ENCODE measurements around the gene SRC. TPM values are rescaled to one million over a fixed set of nuclear protein-coding genes. Genes with fewer than 3 reads are reported as not detected.

The SRC gene
- total and polyA plus RNA-seq, 8 donors, result 37.4 to 93.0 (median 71.5) TPM

DNA sequence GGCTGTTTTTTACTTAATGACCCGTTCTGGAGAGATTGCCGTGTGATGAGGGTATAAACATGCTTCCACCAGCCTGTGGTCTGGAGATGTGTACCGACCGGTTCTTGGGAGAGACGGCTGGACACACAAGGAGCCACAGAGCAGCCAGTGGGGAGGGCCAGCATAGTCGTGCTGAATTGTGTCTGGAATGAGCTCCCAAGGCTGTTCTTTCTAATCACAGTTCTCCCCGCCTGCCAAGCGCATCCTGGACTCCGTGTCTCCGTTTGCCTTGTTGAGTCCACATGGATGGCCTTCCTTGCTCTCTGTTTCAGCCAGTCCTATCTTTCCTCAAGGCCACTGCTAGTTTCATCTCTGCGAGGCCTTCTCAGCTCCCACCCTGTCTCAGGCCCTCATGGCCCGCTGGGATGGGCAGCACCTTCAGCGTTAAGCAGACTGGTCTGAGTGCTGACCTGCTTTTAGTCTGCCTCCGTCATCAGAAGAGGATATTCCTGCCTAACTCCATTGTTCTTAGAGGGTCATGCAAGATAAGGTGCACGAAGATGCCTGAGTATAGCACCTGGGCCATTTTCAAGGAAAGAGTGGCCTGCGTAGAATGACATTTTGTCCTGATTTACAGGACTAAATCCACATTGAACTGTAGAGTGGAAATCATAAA, 35.9 kb upstream of the SRC start:
- DNase-seq (peak in 2 of 4 donors; percentile 28 to 52), ATAC-seq (peak; percentile 21)
- intact Hi-C loops (cut with DNase I), result no loop called here
- Histone ChIP-seq H3K27me3 (no peaks in the 10 kb centered on the region), H3K4me3 (no peak overlapping the region), H3K27ac (no peak overlapping the region), H3K36me3 (peaks cover 0 to 63% of the 10 kb centered on the region in 2 donors), H3K9me3 (no peaks in the 10 kb centered on the region), H3K4me1 (peaks cover 17 to 24% of the 10 kb centered on the region in 2 donors)
- TF ChIP-seq, protein P1, sequence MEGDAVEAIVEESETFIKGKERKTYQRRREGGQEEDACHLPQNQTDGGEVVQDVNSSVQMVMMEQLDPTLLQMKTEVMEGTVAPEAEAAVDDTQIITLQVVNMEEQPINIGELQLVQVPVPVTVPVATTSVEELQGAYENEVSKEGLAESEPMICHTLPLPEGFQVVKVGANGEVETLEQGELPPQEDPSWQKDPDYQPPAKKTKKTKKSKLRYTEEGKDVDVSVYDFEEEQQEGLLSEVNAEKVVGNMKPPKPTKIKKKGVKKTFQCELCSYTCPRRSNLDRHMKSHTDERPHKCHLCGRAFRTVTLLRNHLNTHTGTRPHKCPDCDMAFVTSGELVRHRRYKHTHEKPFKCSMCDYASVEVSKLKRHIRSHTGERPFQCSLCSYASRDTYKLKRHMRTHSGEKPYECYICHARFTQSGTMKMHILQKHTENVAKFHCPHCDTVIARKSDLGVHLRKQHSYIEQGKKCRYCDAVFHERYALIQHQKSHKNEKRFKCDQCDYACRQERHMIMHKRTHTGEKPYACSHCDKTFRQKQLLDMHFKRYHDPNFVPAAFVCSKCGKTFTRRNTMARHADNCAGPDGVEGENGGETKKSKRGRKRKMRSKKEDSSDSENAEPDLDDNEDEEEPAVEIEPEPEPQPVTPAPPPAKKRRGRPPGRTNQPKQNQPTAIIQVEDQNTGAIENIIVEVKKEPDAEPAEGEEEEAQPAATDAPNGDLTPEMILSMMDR (IDR thresholded peaks at IDR 0.05), result no peak

DNA sequence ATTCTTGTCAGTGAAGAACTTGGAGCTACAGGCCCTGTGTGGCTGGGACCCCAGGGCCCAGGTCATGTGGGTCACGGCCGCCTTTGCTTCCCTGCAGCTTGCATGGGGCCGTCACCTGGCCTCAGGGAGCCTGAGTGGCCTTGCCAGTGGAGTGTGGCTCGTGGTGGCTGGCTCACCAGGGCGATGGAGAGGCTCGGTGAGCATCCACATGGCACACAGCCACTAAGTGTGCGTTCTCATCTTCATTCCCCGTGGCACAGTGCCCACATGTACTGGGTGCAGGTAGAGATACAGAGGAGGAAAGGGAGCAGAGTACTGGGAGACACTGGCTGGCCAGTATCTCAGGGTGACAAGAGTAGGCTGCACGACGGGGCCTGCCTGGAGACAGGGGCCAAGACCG, 35.0 kb upstream of the SRC start:
- ATAC-seq, result no peak
- DNase-seq, result peak in 1 of 4 donors; percentile 29
- Histone ChIP-seq H3K36me3 (peaks cover 0 to 69% of the 10 kb centered on the region in 2 donors), H3K4me1 (peaks cover 24 to 25% of the 10 kb centered on the region in 2 donors), H3K4me3 (no peak overlapping the region), H3K27me3 (no peaks in the 10 kb centered on the region), H3K9me3 (no peaks in the 10 kb centered on the region), H3K27ac (no peak overlapping the region)
- TF ChIP-seq, protein P1 (IDR thresholded peaks at IDR 0.05), result no peak
- intact Hi-C loops (cut with DNase I), result no loop called here

DNA sequence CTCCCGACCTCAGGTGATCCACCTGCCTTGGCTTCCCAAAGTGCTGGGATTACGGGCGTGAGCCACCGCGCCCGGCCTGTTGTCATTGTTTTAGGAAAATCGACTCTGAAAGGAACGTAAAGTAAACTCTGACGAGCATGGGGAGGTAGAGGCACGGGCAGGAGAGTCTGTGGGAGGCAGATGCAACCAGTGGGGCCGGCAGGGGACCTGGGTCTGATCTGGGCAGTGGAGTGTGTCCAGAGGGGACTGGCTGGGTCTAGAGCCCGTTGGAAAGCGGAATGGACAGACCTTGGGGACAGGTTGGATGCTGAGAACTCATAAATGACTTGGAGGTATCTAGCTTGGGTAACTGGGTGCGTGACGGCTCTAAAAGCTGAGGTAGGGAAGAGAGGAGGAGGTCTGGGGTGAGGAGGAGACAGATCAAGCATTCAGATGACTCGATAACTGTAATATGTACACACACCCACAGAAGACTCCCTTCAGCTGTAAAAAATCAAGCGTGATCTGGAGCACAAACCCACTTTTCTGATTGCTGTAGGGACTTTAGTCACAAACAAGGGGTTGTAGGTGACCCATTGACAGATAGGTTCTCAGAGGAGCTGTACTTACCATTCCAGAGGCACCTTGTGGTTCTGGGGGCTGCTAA, 34.1 kb upstream of the SRC start:
- H3K36me3 ChIP-seq, result peaks cover 0 to 66% of the 10 kb centered on the region in 2 donors
- no peaks in the 10 kb centered on the region for H3K9me3 ChIP-seq
- peaks cover 24 to 33% of the 10 kb centered on the region in 2 donors for H3K4me1 ChIP-seq
- H3K27me3 ChIP-seq, result no peaks in the 10 kb centered on the region
- no peak overlapping the region for H3K4me3 ChIP-seq
- ATAC-seq, result no peak
- TF ChIP-seq, protein P1 (IDR thresholded peaks at IDR 0.05), result no peak
- intact Hi-C loops (cut with DNase I), result no loop called here
- peak in 1 of 4 donors; percentile 10 for DNase-seq
- H3K27ac ChIP-seq, result peak overlapping the region in 1 of 2 donors; percentile 31

DNA sequence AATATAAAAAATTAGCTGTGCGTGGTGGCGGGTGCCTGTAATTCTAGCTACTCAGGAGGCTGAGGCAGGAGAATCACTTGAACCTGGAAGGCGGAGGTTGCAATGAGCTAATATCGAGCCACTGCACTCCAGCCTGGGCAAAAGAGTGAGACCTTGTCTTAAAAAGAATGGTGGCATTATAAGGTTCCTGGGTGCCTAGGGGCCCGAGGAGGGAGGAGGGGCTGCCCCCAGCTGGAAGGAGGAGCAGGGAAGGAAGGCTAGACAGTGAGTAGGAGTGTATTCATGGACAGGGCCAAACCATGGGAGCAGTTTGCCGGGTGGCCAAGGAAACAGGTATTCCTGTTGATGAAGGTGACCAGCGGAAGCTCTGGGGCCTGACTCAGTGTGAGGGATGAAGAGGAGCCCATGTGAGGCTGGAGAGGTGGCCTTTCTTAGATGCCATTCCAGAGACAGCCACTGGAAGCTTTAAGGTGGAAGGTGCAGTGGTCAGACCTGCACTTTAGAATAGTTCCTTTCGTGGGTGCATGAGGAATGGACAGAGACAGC, 32.3 kb upstream of the SRC start:
- DNase-seq (peak in 1 of 4 donors; percentile 27), ATAC-seq (no peak)
- TF ChIP-seq, protein P1 (IDR thresholded peaks at IDR 0.05), result no peak
- intact Hi-C loops (cut with DNase I), result no loop called here
- H3K4me3 ChIP-seq, result no peak overlapping the region
- peak overlapping the region in 1 of 2 donors; percentile 79 for H3K27ac ChIP-seq
- H3K36me3 ChIP-seq, result peaks cover 0 to 65% of the 10 kb centered on the region in 2 donors
- no peaks in the 10 kb centered on the region for H3K27me3 ChIP-seq
- no peaks in the 10 kb centered on the region for H3K9me3 ChIP-seq
- peaks cover 24 to 33% of the 10 kb centered on the region in 2 donors for H3K4me1 ChIP-seq

DNA sequence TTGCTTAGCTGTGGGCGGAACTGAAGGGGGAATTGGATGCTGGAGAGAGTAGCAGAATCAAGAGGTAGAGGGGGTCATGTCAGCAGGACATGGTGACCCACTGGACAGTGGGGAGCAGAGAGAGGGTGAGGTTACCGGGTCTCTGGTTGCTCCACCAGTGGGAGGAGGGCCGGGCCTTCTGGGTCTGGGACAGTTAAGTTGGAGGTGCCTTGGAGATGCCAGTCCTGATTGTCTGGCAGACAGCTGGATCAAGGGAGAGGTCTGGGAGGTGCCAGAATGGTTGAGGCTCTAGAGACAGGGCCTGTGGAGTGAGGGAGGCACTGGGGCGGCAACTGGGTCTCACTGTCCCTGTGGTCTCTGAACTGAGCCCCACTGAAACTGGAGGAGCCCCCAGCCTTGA, 31.8 kb upstream of the SRC start:
- H3K27ac ChIP-seq, result peak overlapping the region; percentile 57 to 79
- no peak overlapping the region for H3K4me3 ChIP-seq
- DNase-seq (peak in 1 of 4 donors; percentile 30), ATAC-seq (no peak)
- intact Hi-C loops (cut with DNase I), result no loop called here
- H3K36me3 ChIP-seq, result peaks cover 0 to 60% of the 10 kb centered on the region in 2 donors
- peaks cover 24 to 33% of the 10 kb centered on the region in 2 donors for H3K4me1 ChIP-seq
- no peaks in the 10 kb centered on the region for H3K27me3 ChIP-seq
- TF ChIP-seq, protein P1 (IDR thresholded peaks at IDR 0.05), result no peak
- no peaks in the 10 kb centered on the region for H3K9me3 ChIP-seq
